ENCODE measurements around the gene IRAG1.

Gene IRAG1, protein sequence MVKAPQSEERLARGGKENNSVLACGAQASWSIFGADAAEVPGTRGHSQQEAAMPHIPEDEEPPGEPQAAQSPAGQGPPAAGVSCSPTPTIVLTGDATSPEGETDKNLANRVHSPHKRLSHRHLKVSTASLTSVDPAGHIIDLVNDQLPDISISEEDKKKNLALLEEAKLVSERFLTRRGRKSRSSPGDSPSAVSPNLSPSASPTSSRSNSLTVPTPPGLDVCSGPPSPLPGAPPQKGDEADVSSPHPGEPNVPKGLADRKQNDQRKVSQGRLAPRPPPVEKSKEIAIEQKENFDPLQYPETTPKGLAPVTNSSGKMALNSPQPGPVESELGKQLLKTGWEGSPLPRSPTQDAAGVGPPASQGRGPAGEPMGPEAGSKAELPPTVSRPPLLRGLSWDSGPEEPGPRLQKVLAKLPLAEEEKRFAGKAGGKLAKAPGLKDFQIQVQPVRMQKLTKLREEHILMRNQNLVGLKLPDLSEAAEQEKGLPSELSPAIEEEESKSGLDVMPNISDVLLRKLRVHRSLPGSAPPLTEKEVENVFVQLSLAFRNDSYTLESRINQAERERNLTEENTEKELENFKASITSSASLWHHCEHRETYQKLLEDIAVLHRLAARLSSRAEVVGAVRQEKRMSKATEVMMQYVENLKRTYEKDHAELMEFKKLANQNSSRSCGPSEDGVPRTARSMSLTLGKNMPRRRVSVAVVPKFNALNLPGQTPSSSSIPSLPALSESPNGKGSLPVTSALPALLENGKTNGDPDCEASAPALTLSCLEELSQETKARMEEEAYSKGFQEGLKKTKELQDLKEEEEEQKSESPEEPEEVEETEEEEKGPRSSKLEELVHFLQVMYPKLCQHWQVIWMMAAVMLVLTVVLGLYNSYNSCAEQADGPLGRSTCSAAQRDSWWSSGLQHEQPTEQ

DNA sequence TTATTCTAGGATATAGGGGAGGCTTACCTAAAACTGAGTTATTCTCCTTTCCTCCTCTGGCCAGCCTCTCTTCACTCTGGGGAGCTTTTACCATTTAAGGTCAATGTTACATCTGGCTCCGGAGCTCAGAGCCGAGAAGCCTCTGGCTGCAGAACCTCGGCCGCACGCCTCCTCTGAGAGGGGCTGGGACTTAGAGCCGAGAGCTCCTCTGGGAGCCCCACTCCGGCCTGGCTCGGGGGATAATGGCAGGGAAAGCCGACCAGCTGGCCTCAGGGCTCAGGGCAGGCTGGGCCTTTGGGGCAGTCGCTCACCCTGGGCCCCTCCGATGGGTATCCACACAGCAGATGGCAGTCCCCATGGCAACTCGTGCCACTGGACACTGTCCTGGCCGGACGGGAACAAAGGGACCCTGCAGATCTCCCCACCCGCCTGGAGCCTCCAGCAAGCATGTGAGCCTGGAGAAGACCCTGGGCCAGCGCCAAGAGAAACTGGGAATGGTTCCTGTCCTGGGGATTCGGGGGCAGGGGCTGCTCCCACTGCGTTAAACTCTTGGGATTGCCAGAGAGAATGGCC lies at the start of gene IRAG1:
IRAG1 (minus strand) TSS at position 247 of the 573 bp plus-strand sequence; CDS start at position 94, 153 bp downstream.
- no peak for DNase-seq

DNA sequence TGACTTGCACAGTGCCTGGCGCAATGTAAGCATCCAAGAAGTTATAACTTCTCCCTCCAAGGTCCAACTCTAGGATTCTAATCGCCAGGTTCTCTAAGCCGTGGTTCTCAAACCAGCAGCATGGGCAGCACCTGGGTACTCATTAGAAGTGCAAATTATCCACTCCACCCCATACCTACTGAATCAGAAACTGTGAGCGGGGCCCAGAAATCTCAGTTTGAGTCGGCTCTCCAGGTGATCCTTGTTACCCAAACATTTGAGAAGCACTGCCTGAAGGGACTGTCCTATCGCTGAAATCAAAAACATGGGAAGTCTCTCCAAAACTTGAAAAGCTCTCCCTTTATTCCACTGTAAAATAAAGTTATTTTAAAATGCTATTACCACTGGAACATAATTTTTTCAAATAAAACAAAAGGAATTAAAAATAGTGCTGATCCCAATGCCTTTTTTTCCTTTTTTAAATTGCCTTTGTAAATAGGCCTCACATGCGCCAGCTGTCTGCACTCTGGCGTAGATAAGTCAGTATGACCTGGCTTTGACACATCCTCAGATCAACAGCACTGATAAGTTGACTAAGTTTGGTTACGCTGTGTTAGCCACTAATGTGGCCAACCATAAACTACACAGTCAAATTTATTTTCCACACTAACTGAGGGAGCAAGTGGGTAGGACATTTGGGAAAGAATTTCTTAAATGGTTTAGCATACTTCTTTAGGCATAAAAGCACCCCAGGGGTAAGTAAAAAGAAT lies 49.1 kb upstream of the IRAG1 start:
- DNase-seq: peak; percentile 50

DNA sequence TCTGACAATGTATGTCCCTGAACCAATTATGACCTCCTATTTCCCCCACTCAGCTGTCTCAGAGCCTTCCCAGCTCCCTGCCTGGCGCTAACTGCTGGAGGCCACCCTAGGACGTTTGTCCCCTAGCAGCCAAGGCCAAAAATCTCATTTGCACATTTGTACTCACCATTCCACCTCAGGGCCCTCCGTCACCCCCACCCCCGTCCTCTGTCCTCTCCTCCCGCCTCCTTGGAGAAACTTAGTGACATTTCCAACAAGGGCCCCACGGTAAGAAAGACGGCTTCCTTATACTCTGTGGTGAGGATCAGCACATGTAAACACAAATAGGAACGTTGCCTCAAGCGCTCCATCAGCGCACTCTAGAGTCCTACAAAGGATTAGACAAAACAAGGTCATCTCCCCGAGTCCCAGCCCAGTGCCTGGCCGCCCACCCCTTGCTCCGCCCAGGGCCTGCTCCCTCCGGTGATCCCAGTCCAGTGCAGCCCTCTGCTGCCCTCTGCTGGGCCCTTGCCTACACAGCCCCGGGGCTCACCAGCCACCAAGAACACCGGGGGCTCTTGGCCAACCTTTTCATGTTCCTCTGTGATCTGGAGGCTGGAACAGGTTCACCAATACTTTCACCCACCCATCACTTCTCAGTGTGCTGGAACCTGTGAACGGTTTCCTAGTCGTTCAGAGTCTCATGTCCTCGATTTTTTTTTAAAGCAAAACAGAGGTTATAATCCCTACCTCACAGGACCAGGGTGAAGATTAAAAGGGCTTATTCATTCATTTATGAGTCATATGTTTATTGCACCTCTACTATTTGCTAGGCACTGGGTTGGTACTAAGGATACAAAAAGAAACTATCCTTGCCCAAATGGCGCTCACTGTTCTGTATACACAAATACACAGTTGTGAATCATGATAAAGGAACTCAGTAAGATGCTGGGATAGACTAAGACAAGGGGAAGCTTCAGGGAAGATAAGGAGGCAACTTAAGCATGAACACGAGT lies 42.2 kb upstream of the IRAG1 start:
- peak; percentile 90 for DNase-seq

DNA sequence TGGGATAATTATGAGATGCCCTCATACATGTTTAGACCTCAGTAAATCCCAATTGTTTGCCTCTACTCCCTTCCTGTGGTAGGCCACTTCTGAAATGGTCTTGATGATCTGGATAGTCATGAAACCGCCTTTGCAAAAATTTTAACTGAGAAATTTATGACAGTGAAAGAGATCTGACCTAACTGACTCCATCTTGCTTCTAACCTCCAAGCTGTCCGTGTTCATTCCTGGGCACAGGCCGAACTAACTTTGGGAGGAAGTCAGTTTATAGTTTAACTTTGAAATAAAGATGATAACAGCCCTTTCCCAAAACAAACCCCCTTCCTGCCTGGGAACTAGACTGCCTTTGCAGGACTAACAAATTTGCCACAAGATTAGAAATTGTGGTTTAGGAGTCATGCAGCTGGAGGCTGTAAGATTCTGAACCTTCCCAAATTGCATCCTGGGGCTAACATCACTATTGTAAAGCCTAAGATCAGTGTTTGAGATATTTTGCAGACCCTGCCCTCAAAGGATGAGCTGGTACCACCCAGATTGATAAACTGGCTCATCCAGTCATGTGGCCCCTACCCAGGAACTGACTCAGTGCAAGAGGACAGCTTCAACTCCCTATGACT lies 37.6 kb upstream of the IRAG1 start:
- DNase-seq: no peak

DNA sequence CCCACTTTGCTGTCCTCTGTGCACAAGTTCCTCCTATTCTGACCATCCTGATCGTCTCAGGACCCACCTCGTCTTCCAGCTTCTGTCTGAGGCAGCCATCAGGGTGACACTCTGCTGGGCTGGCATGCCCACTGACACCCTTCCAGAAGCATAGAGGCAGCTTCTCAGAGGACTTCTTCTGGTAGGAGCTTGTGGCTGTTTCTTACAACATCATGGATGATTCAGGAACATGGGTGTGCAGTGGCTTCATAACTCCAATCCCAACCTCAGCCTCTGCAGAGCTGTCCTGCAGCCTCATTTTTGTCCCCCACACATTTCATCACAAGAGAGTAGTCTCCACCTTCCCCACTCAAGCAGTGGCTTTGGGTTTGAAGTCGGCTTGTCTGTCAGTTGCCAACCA lies 36.6 kb upstream of the IRAG1 start:
- DNase-seq: no peak

DNA sequence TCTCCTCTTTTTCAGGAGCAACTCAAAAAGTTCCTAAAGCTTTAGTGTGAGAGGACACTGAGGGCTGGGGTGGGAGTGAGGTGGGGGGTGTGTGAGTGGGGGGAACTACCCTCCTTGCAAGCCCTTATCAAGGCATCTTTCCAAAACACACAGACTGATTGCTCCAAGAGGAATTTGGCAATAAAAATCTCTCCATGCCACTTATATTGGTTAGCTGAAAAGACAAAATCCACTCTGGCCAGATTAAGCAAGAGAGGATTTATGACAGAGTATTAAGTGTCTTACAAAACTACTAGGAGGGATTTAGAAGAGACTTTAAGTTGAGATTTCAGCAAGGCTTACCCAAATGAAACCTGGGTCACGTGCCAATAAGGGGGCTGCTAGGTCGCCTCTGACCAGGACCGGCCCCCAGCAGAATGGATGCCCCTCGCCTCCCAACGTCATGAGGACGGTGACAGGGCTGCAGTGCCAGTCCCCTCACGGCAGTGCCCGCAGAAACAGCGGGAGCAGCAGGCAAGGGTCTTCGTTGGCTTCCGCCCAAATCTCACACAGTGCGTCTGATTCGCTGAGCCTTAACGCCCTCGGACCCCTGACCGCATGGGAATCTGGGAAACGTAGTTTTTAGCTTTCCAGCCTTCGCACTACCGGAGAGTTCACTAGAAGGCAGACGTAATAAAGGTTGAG lies 35.4 kb upstream of the IRAG1 start:
- DNase-seq: no peak

DNA sequence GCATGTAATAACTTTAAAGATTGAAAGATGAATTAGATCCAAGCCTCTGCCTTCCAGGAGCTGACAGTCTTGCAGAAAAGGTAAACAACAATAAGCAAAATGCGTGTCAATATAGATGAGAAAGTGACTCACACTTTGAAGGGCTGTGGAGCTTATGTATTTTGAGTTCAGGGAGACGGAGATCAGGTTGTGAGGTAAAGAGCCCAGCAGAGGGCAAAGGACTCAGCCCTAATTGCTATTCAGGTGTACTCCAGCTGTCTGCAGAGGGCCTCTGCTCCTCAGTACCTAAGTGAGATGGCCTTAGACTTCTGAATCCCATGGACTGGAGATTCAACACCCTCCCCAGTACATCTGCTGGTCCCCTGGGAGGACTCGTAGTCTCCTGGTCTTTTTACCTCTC lies 34.6 kb upstream of the IRAG1 start:
- no peak for DNase-seq

DNA sequence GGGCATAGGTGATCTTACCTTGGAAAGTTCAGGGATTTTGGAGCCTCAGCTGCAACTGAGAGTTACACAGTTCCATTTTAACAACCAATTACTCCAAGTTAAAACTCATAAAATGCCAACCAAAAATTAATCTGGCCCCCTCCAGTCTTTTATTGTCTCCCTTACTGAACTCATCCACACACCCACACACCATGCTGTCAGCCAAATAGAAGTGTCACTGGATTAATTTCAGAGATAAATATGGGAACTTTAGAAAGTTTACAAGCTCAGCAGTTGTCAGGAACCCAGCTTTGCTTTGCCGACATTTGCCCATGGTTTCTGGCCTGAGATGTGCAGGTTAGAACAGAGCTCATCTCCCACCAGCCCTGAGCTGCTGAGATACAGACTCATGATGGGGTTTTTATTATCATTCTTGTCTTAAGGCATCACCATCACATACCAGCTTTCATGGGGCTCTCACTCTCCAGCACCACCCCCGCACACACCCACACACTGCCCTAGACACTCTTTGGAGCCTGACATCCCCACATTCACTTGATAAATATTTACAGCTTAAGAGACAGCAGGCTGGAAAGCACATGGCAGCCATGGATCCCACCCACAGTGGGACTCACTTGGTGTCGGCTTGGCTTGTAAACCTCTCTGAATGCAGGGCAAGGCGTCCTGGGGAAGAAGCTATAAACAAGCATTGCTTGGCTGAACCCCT lies 33.7 kb upstream of the IRAG1 start:
- no peak for DNase-seq

DNA sequence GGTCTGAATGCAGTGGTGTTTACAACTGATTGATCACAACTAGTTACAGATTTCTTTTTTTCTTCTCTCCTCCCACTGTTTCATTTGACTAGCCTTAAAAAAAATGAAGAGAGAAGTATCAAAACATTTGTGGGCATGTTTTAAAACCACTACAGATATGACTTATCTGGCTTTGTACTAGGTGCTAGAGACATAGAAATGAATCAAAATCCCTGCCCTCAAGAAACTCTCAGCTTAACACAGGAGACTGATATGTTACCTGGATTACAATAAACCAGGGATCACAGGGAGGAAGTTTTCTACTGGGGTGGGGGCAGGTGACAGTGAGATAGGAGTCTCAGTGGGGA lies 32.3 kb upstream of the IRAG1 start:
- DNase-seq: no peak

DNA sequence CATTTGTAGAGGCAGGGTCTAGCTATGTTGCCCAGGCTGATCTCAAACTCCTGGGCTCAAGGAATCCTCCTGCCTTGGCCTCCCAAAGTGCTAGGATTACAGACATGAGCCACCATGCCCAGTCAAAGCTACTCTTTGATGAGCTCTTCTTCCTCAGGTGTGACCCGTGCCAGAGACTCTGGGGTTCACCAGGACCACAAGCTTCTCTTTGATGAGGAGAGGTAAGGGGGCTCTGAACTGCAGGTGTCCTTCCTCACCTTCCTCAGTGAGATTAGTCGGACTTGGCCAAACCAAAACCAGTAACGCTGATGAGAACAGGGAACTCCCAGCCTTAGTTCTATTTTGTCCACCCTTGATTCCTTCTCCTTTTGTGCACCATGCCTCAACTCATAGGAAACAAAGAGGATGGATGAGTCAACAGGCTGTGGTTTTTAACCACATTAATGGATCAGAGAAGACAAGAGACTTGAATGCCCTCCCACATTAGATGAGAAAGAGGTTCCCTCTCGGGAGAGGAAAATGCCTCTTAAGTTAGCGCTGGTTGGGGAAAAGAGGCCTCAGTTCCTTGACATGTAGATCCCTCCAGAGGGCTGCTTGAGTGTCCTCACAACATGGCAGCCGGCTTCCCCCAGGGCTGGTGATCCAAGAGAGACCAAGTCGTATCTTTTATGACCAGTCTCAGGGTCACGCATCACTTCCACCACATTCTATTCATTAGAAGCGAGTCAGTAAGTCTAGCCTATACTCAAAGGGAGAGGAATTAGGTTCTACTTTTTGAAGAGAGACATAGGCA lies 31.8 kb upstream of the IRAG1 start:
- no peak for DNase-seq

DNA sequence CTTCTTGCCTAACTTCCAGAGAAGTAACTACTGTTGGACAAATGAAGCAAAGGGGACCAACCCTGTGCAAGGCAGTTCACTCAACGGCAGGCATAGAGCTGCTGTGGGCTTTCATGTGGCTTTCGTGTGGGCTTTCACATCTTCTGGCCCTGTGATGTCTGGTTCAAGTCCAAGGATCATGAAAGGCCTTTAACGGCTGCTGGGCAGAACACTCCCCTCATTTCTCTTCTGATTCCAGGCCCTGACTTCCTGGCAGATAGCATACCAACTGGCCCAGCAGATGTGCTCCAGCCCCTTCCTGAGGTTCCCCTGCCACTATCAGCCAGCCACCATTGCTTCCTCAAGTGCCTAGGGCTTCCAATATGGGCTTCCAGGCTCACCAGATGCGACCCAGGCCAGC lies 28.8 kb upstream of the IRAG1 start:
- DNase-seq: no peak

DNA sequence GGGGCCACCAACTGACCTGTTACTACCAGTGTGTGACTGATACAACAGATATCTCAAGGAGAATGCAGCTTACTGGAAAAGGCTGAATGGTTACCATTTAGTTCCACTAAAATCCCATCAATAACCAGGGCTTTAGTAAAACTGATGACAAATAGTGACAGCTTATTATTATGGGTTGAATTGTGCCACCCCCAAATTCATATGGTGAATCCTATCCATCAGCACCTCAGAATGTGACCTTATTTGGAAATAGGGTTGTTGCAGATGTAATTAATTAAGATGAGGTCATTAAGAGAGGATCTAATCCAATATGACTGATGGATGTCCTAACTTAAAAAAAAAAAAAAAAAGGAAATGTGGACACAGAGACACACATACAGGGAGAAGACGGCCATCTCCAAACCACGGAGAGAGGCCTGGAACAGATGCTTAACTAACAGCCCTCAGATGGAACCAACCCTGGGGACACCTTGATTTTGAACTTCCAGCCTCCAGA lies 27.4 kb upstream of the IRAG1 start:
- no peak for DNase-seq

DNA sequence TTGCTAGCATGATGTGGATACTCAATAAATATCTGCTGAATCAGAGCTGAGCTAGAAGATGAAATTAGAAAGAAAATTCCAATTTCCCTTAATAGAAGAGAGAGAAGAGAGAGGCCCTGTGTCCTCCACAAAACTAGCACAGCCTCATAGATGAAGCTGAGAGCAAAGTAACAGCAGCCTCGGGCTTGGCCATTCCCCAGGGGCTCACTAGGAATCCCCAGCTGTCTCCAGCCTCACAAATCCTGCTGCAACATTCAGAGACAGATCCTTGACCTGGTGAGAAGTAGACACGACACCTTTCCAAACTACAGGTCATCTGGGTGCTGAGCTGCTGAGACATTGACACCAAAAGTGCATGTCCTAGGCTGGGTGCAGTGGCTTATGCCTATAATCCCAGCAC lies 26.1 kb upstream of the IRAG1 start:
- no peak for DNase-seq

DNA sequence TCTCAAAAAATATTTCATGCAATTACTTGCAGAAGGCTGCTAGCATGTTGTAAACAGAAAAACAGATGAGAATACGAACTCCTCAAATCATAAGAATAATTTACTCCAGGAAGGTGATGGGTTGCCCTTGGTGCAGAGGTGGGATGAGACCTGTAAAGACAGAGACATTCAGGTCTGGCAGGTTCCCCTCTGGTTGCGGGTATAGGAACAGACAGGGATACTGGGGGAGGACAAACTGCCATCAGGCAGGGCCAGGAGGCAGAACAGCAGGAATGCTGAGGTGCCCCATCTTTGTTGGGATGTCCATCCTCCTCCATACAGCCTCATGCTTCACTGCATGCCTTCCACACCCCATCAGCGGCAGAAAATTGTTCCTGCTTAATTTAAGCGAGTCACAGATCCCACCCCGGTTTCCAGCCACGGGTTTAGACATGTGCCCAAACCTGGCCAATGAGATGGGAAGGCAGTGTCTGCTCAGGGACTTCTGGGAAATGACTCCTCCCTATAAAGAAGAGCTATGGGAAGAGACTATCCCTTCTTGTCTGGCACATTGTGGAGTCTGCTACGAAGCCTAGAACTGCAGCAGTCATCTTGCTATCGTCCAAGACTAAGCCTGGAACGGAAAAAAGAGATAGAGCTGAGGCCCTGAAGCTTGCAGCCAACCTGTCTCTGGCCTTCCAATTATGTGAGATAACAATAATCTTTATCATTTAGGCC lies 23.1 kb upstream of the IRAG1 start:
- DNase-seq: no peak

DNA sequence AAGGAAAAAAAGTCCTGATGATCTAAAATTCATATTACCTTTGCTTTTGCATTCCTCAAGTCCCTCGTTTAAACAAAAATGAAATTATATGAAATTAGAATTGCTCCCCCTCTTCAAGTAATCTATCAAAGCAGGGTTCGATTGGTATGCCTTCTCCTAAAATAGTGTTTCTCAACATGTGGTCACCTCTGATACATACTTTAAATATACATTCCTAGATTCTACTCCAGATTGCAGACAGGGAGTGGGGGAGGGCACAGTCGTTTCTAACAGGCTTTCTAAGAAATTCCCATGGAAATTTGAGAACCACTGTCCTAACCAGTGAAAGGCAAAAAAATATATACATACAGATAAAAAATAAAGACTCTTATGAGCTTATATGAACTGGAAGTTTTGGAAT lies 22.6 kb upstream of the IRAG1 start:
- DNase-seq: no peak

DNA sequence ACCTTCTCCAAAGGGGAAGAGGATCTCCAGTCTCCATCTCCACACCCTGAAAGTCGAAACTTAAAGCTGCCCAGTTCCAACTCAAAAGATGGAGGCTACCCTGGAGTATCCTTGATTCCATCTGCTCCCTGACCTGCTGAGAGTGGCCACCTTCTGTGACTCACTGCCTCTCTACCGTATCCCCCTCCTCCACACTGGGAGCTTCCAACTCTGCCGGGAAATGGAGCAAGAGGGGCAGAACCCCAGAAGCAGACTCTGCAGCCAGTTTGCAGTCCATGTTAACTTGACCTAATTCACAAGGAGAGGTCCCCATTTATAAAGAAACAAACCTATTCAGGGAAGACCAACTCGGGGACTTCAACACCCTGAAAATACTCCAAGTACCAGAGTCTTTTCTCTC lies 22.0 kb upstream of the IRAG1 start:
- no peak for DNase-seq

DNA sequence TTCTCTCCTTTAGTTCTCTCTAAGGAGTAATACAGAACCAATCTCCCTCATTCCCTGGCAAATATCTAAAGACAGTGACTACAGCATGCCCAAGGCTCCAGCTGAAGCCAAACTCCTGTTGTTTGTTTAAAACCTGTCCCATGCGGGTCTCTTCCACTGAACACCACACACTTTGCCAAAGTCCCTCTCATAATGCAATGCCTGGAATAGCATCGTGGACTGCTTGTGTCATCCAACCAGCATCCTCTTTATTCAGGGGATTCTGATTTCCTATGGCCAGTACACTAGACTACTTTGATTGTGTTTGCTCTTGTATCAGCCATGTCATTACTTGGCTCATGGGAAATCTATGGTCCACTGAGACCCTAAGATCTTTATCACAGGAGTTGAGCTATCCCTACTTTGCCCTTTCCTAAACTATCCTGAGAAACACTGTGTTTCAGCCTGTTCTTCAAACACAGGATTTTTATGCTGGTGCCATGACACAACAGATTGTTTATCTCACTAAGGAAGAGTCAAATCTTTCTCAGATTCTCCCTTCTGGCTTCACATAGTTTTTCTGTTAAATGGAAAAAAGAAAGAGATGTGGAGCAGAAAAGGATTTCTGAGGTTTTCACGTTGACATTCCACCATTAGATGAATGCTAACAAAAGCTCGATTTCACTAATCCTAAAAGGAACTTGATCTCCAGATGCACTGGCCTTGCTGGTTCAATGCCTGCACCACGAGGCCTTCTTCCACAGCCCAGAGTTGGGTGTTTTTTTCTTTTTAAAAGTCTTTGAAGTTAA lies 15.9 kb upstream of the IRAG1 start:
- DNase-seq: no peak
